ACC112 (cell line): ENCODE measurements around the gene ZBED2.

Experiments
- H2AFZ ChIP-seq: fragments of 200-600 bp; sonication (generic); one replicate; pipeline ENCODE4 v1.6.0; 2017; ENCODE audit warnings: antibody characterized with exemption, low read length; ENCODE audit not compliant: unreplicated experiment
- H3K27ac ChIP-seq: fragments of 200-600 bp; sonication (generic); 2 replicates; pipeline ENCODE4 v1.5.1; 2014; ENCODE audit warnings: low read depth, mild to moderate bottlenecking, antibody characterized with exemption, low read length, moderate library complexity
- H3K27me3 ChIP-seq: fragments of 200-600 bp; sonication (generic); 2 replicates; pipeline ENCODE4 v1.6.1; 2014; ENCODE audit warnings: mild to moderate bottlenecking, antibody characterized with exemption, low read length, moderate library complexity, mixed read lengths; ENCODE audit not compliant: insufficient read depth
- H3K36me3 ChIP-seq: fragments of 200-600 bp; sonication (generic); 2 replicates; pipeline ENCODE4 v1.6.1; 2016; ENCODE audit warnings: mild to moderate bottlenecking, antibody characterized with exemption, low read length, moderate library complexity, mixed read lengths; ENCODE audit not compliant: insufficient read depth
- H3K4me1 ChIP-seq: fragments of 200-600 bp; sonication (generic); one replicate; pipeline ENCODE4 v1.6.1; 2016; ENCODE audit warnings: low read length, mixed read lengths; ENCODE audit not compliant: insufficient read depth, unreplicated experiment, control insufficient read depth
- H3K4me3 ChIP-seq: fragments of 200-600 bp; sonication (generic); 2 replicates; pipeline ENCODE4 v1.5.1; 2014; ENCODE audit warnings: mild to moderate bottlenecking, low read depth, low read length
- H3K79me2 ChIP-seq: fragments of 200-600 bp; sonication (generic); one replicate; pipeline ENCODE4 v1.6.0; 2016; ENCODE audit warnings: low read length; ENCODE audit not compliant: control insufficient read depth, unreplicated experiment, insufficient read depth

The ZBED2 gene

GRCh38 chr3:111591555-111591954, 3.6 kb downstream of the ZBED2 start:
- Histone ChIP-seq H3K27ac (peak overlapping the region; percentile 3; the same call in 1 of the 2 replicates), H3K4me1 (peaks cover 56% of the 10 kb centered on the region), H3K27me3 (no peaks in the 10 kb centered on the region), H3K4me3 (no peak overlapping the region), H3K36me3 (no peaks in the 10 kb centered on the region), H3K79me2 (no peaks in the 10 kb centered on the region), H2AFZ (no peak overlapping the region)

GRCh38 chr3:111590143-111590491, 5.0 kb downstream of the ZBED2 start:
- peaks cover 54% of the 10 kb centered on the region for H3K4me1 ChIP-seq
- no peaks in the 10 kb centered on the region for H3K36me3 ChIP-seq
- H3K4me3 ChIP-seq, result no peak overlapping the region

GRCh38 chr3:111589303-111590142, 5.6 kb downstream of the ZBED2 start:
- peaks cover 48% of the 10 kb centered on the region for H3K4me1 ChIP-seq
- H3K4me3 ChIP-seq, result no peak overlapping the region
- no peaks in the 10 kb centered on the region for H3K79me2 ChIP-seq
- H2AFZ ChIP-seq, result no peak overlapping the region
- no peaks in the 10 kb centered on the region for H3K27me3 ChIP-seq
- H3K27ac ChIP-seq, result peak overlapping the region; percentile 40
- no peaks in the 10 kb centered on the region for H3K36me3 ChIP-seq

More at GRCh38 chr3:111590143-111590491, 5.0 kb downstream of the ZBED2 start:
- Histone ChIP-seq H3K27me3 (no peaks in the 10 kb centered on the region), H3K79me2 (no peaks in the 10 kb centered on the region), H2AFZ (no peak overlapping the region), H3K27ac (no peak overlapping the region)

- Histone ChIP-seq H3K27me3 (no peaks in the 10 kb centered on the region), H3K79me2 (no peaks in the 10 kb centered on the region), H3K4me1 (peaks cover 38% of the 10 kb centered on the region), H3K36me3 (no peaks in the 10 kb centered on the region), H3K4me3 (no peak overlapping the region), H3K27ac (peak overlapping the region; percentile 45), H2AFZ (no peak overlapping the region)
These were observed 6.6 kb downstream of the ZBED2 start for GRCh38 chr3:111588527-111588926.

- no peak overlapping the region for H3K4me3 ChIP-seq
- no peaks in the 10 kb centered on the region for H3K27me3 ChIP-seq
- no peaks in the 10 kb centered on the region for H3K79me2 ChIP-seq
- peaks cover 42% of the 10 kb centered on the region for H3K4me1 ChIP-seq
- no peaks in the 10 kb centered on the region for H3K36me3 ChIP-seq
- no peak overlapping the region for H2AFZ ChIP-seq
- no peak overlapping the region for H3K27ac ChIP-seq
These were observed 9.9 kb downstream of the ZBED2 start for GRCh38 chr3:111585217-111585616.

- H3K27me3 ChIP-seq, result no peaks in the 10 kb centered on the region
- peaks cover 37% of the 10 kb centered on the region for H3K4me1 ChIP-seq
- H3K36me3 ChIP-seq, result no peaks in the 10 kb centered on the region
- no peak overlapping the region for H3K4me3 ChIP-seq
- H2AFZ ChIP-seq, result no peak overlapping the region
- no peaks in the 10 kb centered on the region for H3K79me2 ChIP-seq
- no peak overlapping the region for H3K27ac ChIP-seq
These were observed 10.4 kb downstream of the ZBED2 start for GRCh38 chr3:111584744-111585143.

- no peaks in the 10 kb centered on the region for H3K36me3 ChIP-seq
- peaks cover 28% of the 10 kb centered on the region for H3K4me1 ChIP-seq
- no peak overlapping the region for H3K4me3 ChIP-seq
- peak overlapping the region; percentile 59 for H3K27ac ChIP-seq
- no peaks in the 10 kb centered on the region for H3K79me2 ChIP-seq
- no peaks in the 10 kb centered on the region for H3K27me3 ChIP-seq
- no peak overlapping the region for H2AFZ ChIP-seq
These were observed 13.0 kb downstream of the ZBED2 start for GRCh38 chr3:111582120-111582474.

- no peaks in the 10 kb centered on the region for H3K36me3 ChIP-seq
- peak overlapping the region; percentile 44 for H3K27ac ChIP-seq
These were observed 13.6 kb downstream of the ZBED2 start for GRCh38 chr3:111581403-111582119.

GRCh38 chr3:111579495-111579894, 15.7 kb downstream of the ZBED2 start:
- Histone ChIP-seq H3K4me1 (peaks cover 25% of the 10 kb centered on the region), H3K27ac (no peak overlapping the region), H2AFZ (no peak overlapping the region), H3K36me3 (no peaks in the 10 kb centered on the region), H3K79me2 (no peaks in the 10 kb centered on the region), H3K27me3 (no peaks in the 10 kb centered on the region), H3K4me3 (no peak overlapping the region)

More at GRCh38 chr3:111581403-111582119, 13.6 kb downstream of the ZBED2 start:
- Histone ChIP-seq H3K4me1 (peaks cover 28% of the 10 kb centered on the region), H3K79me2 (no peaks in the 10 kb centered on the region), H3K27me3 (no peaks in the 10 kb centered on the region), H2AFZ (no peak overlapping the region), H3K4me3 (no peak overlapping the region)

- no peak overlapping the region for H3K27ac ChIP-seq
- peaks cover 25% of the 10 kb centered on the region for H3K4me1 ChIP-seq
- no peak overlapping the region for H3K4me3 ChIP-seq
- no peaks in the 10 kb centered on the region for H3K27me3 ChIP-seq
- H3K79me2 ChIP-seq, result no peaks in the 10 kb centered on the region
- H2AFZ ChIP-seq, result no peak overlapping the region
- no peaks in the 10 kb centered on the region for H3K36me3 ChIP-seq
These were observed 16.3 kb downstream of the ZBED2 start for GRCh38 chr3:111578867-111579266.
